ENCODE results near the gene MEF2B.
A peak's percentile ranks its signal among the peaks of the same experiment; 100 is the strongest.
"Not testable (repeated sequence)": the region's sequence is repeated elsewhere in the genome, so short reads cannot be mapped to it uniquely, and the experiment has no call there.

Gene MEF2B

GRCh38 chr19:19157808-19158207 is 12.3 kb downstream of the MEF2B start:
- DNase-seq: no peak

GRCh38 chr19:19155495-19156219 is 14.4 kb downstream of the MEF2B start:
- no peak for DNase-seq

GRCh38 chr19:19154768-19155494 is 15.1 kb downstream of the MEF2B start:
- DNase-seq: no peak

- DNase-seq: no peak
Observed at GRCh38 chr19:19152668-19153384, 17.2 kb downstream of the MEF2B start.

DNA sequence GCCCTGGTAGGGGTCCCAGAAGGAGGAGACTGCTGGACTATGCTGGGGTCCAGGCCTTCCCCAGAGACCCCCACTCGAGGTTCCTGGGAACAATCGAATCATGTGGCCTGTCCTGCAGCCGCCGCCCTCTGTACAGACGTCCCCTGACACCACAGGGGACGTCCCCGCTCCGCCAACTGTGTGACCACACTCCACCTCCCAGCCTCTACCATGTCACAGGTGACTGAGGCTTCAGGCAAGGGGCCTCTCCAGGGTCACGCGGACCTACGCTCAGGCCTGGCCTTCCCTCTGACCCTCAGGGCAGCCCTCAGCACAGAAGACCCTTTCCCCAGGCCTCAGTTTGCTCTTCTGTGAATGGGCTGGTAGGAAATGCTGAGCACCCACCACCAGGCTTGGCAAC is 18.6 kb downstream of the MEF2B start:
- no peak for DNase-seq

DNA sequence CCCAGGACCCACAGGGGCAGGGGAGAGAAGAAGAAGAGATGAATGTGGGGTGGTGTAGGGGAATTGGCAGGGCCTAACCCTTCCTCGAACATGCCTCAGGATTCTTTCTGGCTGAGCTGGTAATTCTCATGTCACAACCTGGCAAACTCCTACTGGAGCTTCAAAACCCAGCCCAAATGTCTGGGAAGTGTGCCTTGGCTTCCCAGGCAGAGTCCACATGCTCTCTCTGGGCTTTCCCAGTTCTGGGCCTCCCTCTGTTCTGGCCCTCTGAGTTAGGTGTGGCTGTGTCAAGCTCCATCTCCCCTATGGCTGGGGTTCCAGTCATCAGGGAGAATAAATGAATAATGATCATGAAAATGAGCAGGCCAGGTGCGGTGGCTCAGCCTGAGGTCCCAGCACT is 20.6 kb downstream of the MEF2B start:
- DNase-seq: no peak

- DNase-seq: not testable (repeated sequence)
Observed at GRCh38 chr19:19148504-19148903, 21.6 kb downstream of the MEF2B start.

GRCh38 chr19:19147344-19147743 is 22.7 kb downstream of the MEF2B start:
- DNase-seq: no peak

- no peak for DNase-seq
Observed at GRCh38 chr19:19146865-19147264, 23.2 kb downstream of the MEF2B start.

- peak in 48 of 51 donors; percentile 5 to 81 (median 44) for DNase-seq
Observed at GRCh38 chr19:19145684-19146608, 24.1 kb downstream of the MEF2B start.

DNA sequence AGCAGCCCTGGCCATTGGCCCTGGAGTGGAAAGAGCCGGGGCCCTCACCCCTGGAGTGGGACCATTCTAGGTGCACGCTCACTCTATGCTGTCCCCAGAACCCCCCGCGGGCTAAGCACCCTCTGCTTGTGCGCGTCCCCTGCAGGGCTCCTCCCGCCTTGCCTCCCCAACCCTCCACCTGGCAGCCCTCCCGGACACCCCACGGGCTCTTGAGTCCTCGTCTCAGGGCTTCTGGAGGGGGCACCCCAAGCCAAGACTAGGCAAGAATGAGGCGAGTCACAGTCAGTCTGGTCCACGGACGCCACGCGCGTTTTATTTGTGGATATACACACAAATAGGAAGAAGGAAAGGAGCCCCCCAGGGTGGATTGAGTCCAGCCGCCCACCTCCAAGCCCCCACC is 24.8 kb downstream of the MEF2B start:
- no peak for DNase-seq

DNA sequence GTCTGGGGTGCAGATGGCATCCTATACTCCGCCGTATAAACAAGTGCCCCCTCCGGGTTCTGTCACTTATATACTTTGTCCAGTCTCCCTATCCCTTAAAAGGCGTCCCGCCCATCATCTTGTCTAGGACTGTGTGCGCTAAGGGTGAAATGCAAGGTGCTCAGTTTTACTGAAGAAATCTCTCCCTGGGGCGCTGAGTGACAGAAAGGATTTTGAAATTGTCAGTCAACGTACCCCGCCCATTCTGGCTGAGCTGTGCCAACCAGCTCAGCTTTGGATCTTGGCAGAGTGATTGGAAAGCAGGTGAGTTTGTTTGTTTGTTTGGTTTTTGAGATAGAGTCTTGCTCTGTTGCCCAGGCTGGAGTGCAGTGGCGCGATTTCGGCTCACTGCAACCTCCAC is 27.7 kb downstream of the MEF2B start:
- DNase-seq: no peak

DNA sequence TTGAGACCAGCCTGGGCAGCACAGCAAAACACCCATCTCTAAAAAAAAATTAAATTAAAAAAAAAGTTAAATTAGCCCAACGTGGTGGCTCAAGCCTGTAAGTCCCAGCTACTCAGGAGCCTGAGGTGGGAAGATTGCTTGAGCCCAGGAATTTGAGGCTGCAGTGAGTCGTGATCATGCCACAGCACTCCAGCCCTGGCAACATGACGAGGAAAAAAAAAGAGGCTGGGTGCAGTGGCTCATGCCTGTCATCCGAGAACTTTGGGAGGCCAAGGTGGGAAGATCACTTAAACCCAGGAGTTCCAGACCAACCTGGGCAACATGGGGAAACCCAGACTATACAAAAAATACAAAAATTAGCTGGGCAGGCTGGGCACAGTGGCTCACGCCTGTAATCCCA is 29.6 kb downstream of the MEF2B start:
- no peak for DNase-seq

GRCh38 chr19:19139876-19140229 is 30.2 kb downstream of the MEF2B start:
- DNase-seq: peak in 1 of 51 donors; percentile 2

- DNase-seq: peak; percentile 57 to 97 (median 91)
Observed at GRCh38 chr19:19138109-19138981, 31.7 kb downstream of the MEF2B start, which contains the start of gene TMEM161A. TMEM161A (minus strand) TSS chr19:19138478; CDS start chr19:19138428, 50 bp downstream.

- no peak for DNase-seq
Observed at GRCh38 chr19:19137556-19138108, 32.4 kb downstream of the MEF2B start.

- not testable (repeated sequence) for DNase-seq
Observed at GRCh38 chr19:19135713-19136112, 34.4 kb downstream of the MEF2B start.

- no peak for DNase-seq
Observed at GRCh38 chr19:19134687-19135158, 35.3 kb downstream of the MEF2B start.

DNA sequence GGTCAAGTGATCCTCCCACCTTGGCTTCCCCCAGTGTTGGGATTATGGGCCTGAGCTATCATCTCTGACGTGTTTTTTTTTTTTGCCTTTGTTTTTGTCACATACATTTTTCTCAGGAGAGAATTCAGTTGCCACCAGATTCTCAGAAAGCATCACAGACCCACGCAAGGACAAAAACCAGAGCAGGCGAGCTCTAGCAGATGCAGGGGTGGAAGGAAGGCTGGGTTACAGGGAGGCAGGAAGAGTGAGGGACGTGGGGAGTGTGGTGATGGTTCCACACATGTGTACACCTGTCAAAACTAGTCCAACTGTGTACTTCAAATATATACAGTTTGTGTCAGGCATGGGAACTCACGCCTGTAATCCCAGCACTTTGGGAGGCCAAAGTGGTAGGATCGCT is 36.1 kb downstream of the MEF2B start:
- DNase-seq: no peak

GRCh38 chr19:19132912-19133311 is 37.2 kb downstream of the MEF2B start:
- DNase-seq: no peak
